ENCODE data around the gene TMEM263. TPM values are rescaled to one million over a fixed set of nuclear protein-coding genes. Genes with fewer than 3 reads are reported as not detected.

Gene TMEM263
- total RNA-seq, 2 donors from 2014 or later = 46.4 to 59.7 TPM

- TF ChIP-seq CTCF (IDR thresholded peaks at IDR 0.05) = no peak
- no peak overlapping the region for H3K27ac ChIP-seq
- H3K36me3 ChIP-seq = no peaks in the 10 kb centered on the region
- H3K4me3 ChIP-seq = no peak overlapping the region
- DNase-seq (ENCODE audit: low spot score) = no peak
- no peaks in the 10 kb centered on the region for H3K9me3 ChIP-seq
- no peaks in the 10 kb centered on the region for H3K4me1 ChIP-seq
- H3K27me3 ChIP-seq = no peaks in the 10 kb centered on the region
Measured at GRCh38 chr12:107011519-107011918, 55.8 kb downstream of the TMEM263 start.

GRCh38 chr12:107012736-107013425 is 57.2 kb downstream of the TMEM263 start:
- Histone ChIP-seq H3K4me3 (no peak overlapping the region), H3K4me1 (no peaks in the 10 kb centered on the region), H3K36me3 (no peaks in the 10 kb centered on the region), H3K9me3 (no peaks in the 10 kb centered on the region), H3K27ac (no peak overlapping the region), H3K27me3 (no peaks in the 10 kb centered on the region)
- no peak for TF ChIP-seq CTCF (IDR thresholded peaks at IDR 0.05)
- no peak for DNase-seq (ENCODE audit: low spot score)

DNA sequence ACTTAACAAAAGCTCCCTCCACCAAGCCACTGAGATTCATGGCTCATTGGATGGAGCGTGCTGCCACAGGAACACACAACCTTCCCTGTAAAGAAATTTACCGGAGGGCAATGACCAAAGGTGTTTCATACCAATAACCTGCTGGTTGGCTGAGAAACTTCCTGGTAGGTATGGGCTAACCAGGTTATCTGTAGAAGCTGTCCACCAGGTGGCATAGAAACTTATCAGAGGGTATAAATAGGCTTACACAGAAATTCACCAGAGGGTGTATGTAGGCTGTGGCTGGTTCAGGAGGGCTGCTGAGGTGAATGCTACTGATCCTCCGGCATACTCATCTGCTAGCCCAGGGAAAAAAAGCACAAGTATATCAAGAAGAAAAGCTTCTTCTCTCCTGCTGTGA is 58.3 kb downstream of the TMEM263 start:
- no peaks in the 10 kb centered on the region for H3K27me3 ChIP-seq
- H3K36me3 ChIP-seq = no peaks in the 10 kb centered on the region
- no peaks in the 10 kb centered on the region for H3K9me3 ChIP-seq
- TF ChIP-seq CTCF (IDR thresholded peaks at IDR 0.05) = no peak
- DNase-seq (ENCODE audit: low spot score) = no peak
- no peak overlapping the region for H3K4me3 ChIP-seq
- H3K4me1 ChIP-seq = no peaks in the 10 kb centered on the region
- no peak overlapping the region for H3K27ac ChIP-seq

- no peak overlapping the region for H3K4me3 ChIP-seq
- no peaks in the 10 kb centered on the region for H3K4me1 ChIP-seq
Measured at GRCh38 chr12:107017042-107017441, 61.3 kb downstream of the TMEM263 start.

DNA sequence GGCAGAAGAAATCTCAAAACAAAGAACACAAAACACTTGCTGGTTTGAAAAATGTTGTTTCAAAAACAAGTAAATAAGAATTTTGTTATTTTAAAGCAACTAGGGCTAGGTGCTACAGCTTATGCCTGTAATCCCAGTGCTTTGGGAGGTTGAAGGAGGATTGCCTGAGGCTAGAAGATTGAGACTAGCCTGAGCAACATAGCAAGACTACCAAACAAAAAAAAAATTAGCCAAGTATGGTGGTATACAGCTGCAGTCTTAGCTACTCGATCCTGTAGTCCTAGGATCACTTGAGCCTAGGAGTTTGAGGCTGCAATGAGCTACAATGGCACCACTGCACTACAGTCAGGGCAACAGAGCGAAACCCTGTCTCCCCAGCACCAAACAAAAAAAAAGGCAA is 63.8 kb downstream of the TMEM263 start:
- DNase-seq (ENCODE audit: low spot score) = no peak
- Histone ChIP-seq H3K36me3 (no peaks in the 10 kb centered on the region), H3K27me3 (no peaks in the 10 kb centered on the region), H3K9me3 (no peaks in the 10 kb centered on the region), H3K4me3 (no peak overlapping the region), H3K27ac (no peak overlapping the region), H3K4me1 (no peaks in the 10 kb centered on the region)
- TF ChIP-seq CTCF (IDR thresholded peaks at IDR 0.05) = no peak

More at GRCh38 chr12:107017042-107017441, 61.3 kb downstream of the TMEM263 start:
- Histone ChIP-seq H3K9me3 (no peaks in the 10 kb centered on the region), H3K27me3 (no peaks in the 10 kb centered on the region), H3K36me3 (no peaks in the 10 kb centered on the region), H3K27ac (no peak overlapping the region)
- no peak for DNase-seq (ENCODE audit: low spot score)
- no peak for TF ChIP-seq CTCF (IDR thresholded peaks at IDR 0.05)

Other genes starting within 250 kb of the TMEM263 start
- 10 to 100 TPM; 14.9 to 19.0 TPM for gene RIC8B, start 181.2 kb upstream of the TMEM263 start, total RNA-seq
- gene MTERF2, start 31.2 kb downstream of the TMEM263 start, total RNA-seq = 10 to 100 TPM; 18.2 to 26.8 TPM
- 10 to 100 TPM; 16.2 to 23.7 TPM for gene CRY1, start 137.6 kb downstream of the TMEM263 start, total RNA-seq